Upper lobe of left lung (tissue), 6 donors: ENCODE data around the gene CLSTN2. TPM values are rescaled to one million over a fixed set of nuclear protein-coding genes. Genes with fewer than 3 reads are reported as not detected.

Experiments used
- ATAC-seq, 2 donors: fragments of 200-7000 bp; cut with Tn5 transposase; one replicate each; pipeline ENCODE4 v1.9.1; 2022; ENCODE audit warnings: mild to moderate bottlenecking in 2 of 2, moderate library complexity in 2 of 2; ENCODE audit not compliant: low FRiP score in 2 of 2
- DNase-seq, 2 donors: peaks; one replicate each; pipeline ENCODE4 v3.0.0-alpha.2; 2019 to 2020
- H3K27ac ChIP-seq, 4 donors: fragments of 200-600 bp; sonication (generic); one replicate each; pipeline ENCODE4 v1.5.1; 2016 to 2019
- H3K27me3 ChIP-seq, 4 donors: fragments of 200-600 bp; sonication (generic); one replicate each; pipeline ENCODE4 v1.5.1; 2017 to 2019
- H3K36me3 ChIP-seq, 4 donors: fragments of 200-600 bp; sonication (generic); one replicate each; pipeline ENCODE4 v1.5.1; 2016 to 2019
- H3K4me1 ChIP-seq, 4 donors: fragments of 200-600 bp; sonication (generic); one replicate each; pipeline ENCODE4 v1.5.1; 2018 to 2019
- H3K4me3 ChIP-seq, 4 donors: fragments of 200-600 bp; sonication (generic); one replicate each; pipeline ENCODE4 v1.5.1; 2017 to 2019; ENCODE audit warnings: mild to moderate bottlenecking in 2 of 4, moderate library complexity in 1 of 4
- H3K9me3 ChIP-seq, 4 donors: fragments of 200-600 bp; sonication (generic); one replicate each; pipeline ENCODE4 v1.5.1; 2018 to 2019
- CTCF ChIP-seq, 6 experiments: fragments of 450-650 bp in 4 of 6; fragments of 200-600 bp in 2 of 6; sonication (generic) in 2 of 6; IDR thresholded peaks; one replicate each; pipeline ENCODE4 v1.5.1; 2016 to 2019; ENCODE audit warnings: antibody characterized with exemption in 6 of 6
- EP300 ChIP-seq, 4 donors: sonication (generic); formaldehyde crosslinking; IDR thresholded peaks; one replicate each; pipeline ENCODE4 v1.5.1; 2017; ENCODE audit warnings: antibody characterized with exemption in 4 of 4, control low read depth in 2 of 4
- POLR2A ChIP-seq, 4 donors: fragments of 450-650 bp; IDR thresholded peaks; one replicate each; pipeline ENCODE4 v1.5.1; 2016 to 2017; ENCODE audit warnings: antibody characterized with exemption in 4 of 4, mild to moderate bottlenecking in 2 of 4
- POLR2AphosphoS5 ChIP-seq, 2 donors: sonication (generic); formaldehyde crosslinking; IDR thresholded peaks; one replicate each; pipeline ENCODE4 v1.5.1; 2017; ENCODE audit warnings: antibody characterized with exemption in 2 of 2
- WGBS, 2 donors: methylation state at CpG; one replicate each; pipeline ENCODE4 v1.1.5; 2017 to 2018; 5-methylcytosine and 5-hydroxymethylcytosine counted together
- total RNA-seq, 6 donors: library from RNA; depleted of rRNA in 4 of 6; stranded (reverse); fragments of >200 nt in 4 of 6; gene quantifications; one replicate each; pipeline versions ENCODE4 v1.1.0 to v1.2.1, GENCODE V29; 2016 to 2021
- donor health status: DM: no; HTN: no; CAD: no; lungs with moderate emphysema.
- donor health status: DM: no; HTN: yes; CAD: no; lungs with severe emphysema.

The CLSTN2 gene
- total RNA-seq, 6 donors from 2014 or later = 1.0 to 4.3 (median 1.6) TPM

- ATAC-seq (no peak), DNase-seq (no peak)
- TF ChIP-seq POLR2AphosphoS5 (IDR thresholded peaks at IDR 0.05) (no peak), EP300 (IDR thresholded peaks at IDR 0.05) (no peak), CTCF (IDR thresholded peaks at IDR 0.05) (no peak), POLR2A (IDR thresholded peaks at IDR 0.05) (no peak)
- no peak overlapping the region for H3K27ac ChIP-seq
- 35 to 36% methylated on average over 3 of the region's 3 CpGs for WGBS, 2 donors
- H3K4me1 ChIP-seq = no peaks in the 10 kb centered on the region
- no peaks in the 10 kb centered on the region for H3K9me3 ChIP-seq
- no peaks in the 10 kb centered on the region for H3K36me3 ChIP-seq
- no peak overlapping the region for H3K4me3 ChIP-seq
- H3K27me3 ChIP-seq = no peaks in the 10 kb centered on the region
Measured at GRCh38 chr3:140122183-140122582, 187.2 kb downstream of the CLSTN2 start.

GRCh38 chr3:140128217-140128616, 193.2 kb downstream of the CLSTN2 start:
- WGBS, 2 donors = 16 to 24% methylated on average over 1 of the region's 1 CpG
- H3K9me3 ChIP-seq = no peaks in the 10 kb centered on the region
- H3K27ac ChIP-seq = no peak overlapping the region
- no peaks in the 10 kb centered on the region for H3K36me3 ChIP-seq
- H3K4me3 ChIP-seq = no peak overlapping the region
- H3K4me1 ChIP-seq = no peaks in the 10 kb centered on the region
- DNase-seq = no peak
- TF ChIP-seq POLR2A (IDR thresholded peaks at IDR 0.05) (no peak), EP300 (IDR thresholded peaks at IDR 0.05) (no peak), CTCF (IDR thresholded peaks at IDR 0.05) (no peak), POLR2AphosphoS5 (IDR thresholded peaks at IDR 0.05) (no peak)
- ATAC-seq = peak in 1 of 2 donors; percentile 31
- H3K27me3 ChIP-seq = no peaks in the 10 kb centered on the region

- Histone ChIP-seq H3K4me3 (no peak overlapping the region), H3K4me1 (no peaks in the 10 kb centered on the region), H3K27ac (no peak overlapping the region), H3K27me3 (no peaks in the 10 kb centered on the region), H3K36me3 (no peaks in the 10 kb centered on the region), H3K9me3 (no peaks in the 10 kb centered on the region)
- ATAC-seq = peak in 1 of 2 donors; percentile 63
- TF ChIP-seq POLR2AphosphoS5 (IDR thresholded peaks at IDR 0.05) (no peak), CTCF (IDR thresholded peaks at IDR 0.05) (peak in 3 of 6 experiments; percentile 33 to 40 (median 38))
- peak in 1 of 2 donors; percentile 36 for DNase-seq
- 49 to 53% methylated on average over 5 of the region's 5 CpGs for WGBS, 2 donors
Measured at GRCh38 chr3:140128631-140129030, 193.6 kb downstream of the CLSTN2 start.

GRCh38 chr3:140129768-140130284, 194.8 kb downstream of the CLSTN2 start:
- H3K36me3 ChIP-seq = no peaks in the 10 kb centered on the region
- H3K27ac ChIP-seq = no peak overlapping the region
- no peak overlapping the region for H3K4me3 ChIP-seq
- ATAC-seq (no peak), DNase-seq (no peak)
- no peaks in the 10 kb centered on the region for H3K4me1 ChIP-seq
- WGBS, 2 donors = 71 to 76% methylated on average over 4 to 6 of the region's 6 CpGs
- H3K27me3 ChIP-seq = no peaks in the 10 kb centered on the region
- TF ChIP-seq CTCF (IDR thresholded peaks at IDR 0.05) = no peak
- TF ChIP-seq POLR2AphosphoS5 (IDR thresholded peaks at IDR 0.05) = no peak
- no peak for TF ChIP-seq EP300 (IDR thresholded peaks at IDR 0.05)
- TF ChIP-seq POLR2A (IDR thresholded peaks at IDR 0.05) = no peak
- H3K9me3 ChIP-seq = no peaks in the 10 kb centered on the region

- WGBS, 2 donors = 60 to 70% methylated on average over 3 of the region's 3 CpGs
- no peaks in the 10 kb centered on the region for H3K9me3 ChIP-seq
- no peak overlapping the region for H3K27ac ChIP-seq
- no peaks in the 10 kb centered on the region for H3K4me1 ChIP-seq
- H3K27me3 ChIP-seq = no peaks in the 10 kb centered on the region
- H3K4me3 ChIP-seq = no peak overlapping the region
- TF ChIP-seq CTCF (IDR thresholded peaks at IDR 0.05) (no peak), EP300 (IDR thresholded peaks at IDR 0.05) (no peak), POLR2AphosphoS5 (IDR thresholded peaks at IDR 0.05) (no peak), POLR2A (IDR thresholded peaks at IDR 0.05) (no peak)
- DNase-seq (no peak), ATAC-seq (no peak)
- H3K36me3 ChIP-seq = no peaks in the 10 kb centered on the region
Measured at GRCh38 chr3:140131895-140132294, 196.9 kb downstream of the CLSTN2 start.
